WTC11 (cell line): ENCODE results near the gene PHACTR3. TPM values are rescaled to one million over a fixed set of nuclear protein-coding genes. Genes with fewer than 3 reads are reported as not detected.

Source experiments
- ATAC-seq: fragments of 200-7000 bp; cut with Tn5 transposase; 2 replicates; pipeline ENCODE4 v1.10.0; 2021; ENCODE audit warnings: mild to moderate bottlenecking, moderate library complexity
- CTCF ChIA-PET: fragments of 300-600 bp; sonication (Branson Sonifier 250); formaldehyde crosslinking; loops from one replicate; lab custom pipeline; 2021; ENCODE audit warnings: antibody characterized with exemption; lab: Charles Lee
- POLR2A ChIA-PET: fragments of 350-600 bp; sonication (Branson Sonifier 250); formaldehyde crosslinking; loops from one replicate; lab custom pipeline; 2021; ENCODE audit warnings: antibody characterized with exemption; lab: Charles Lee
- DNase-seq: peaks from one replicate; pipeline ENCODE4 v3.0.0; 2021; ENCODE audit warnings: low spot score
- H3K27ac Mint-ChIP-seq: 2 replicates; pipeline ENCODE4 v1.8.0; 2021; ENCODE audit warnings: mixed read lengths
- H3K27me3 Mint-ChIP-seq: 2 replicates; pipeline ENCODE4 v1.8.0; 2021; ENCODE audit warnings: low read depth, mild to moderate bottlenecking, moderate library complexity, mixed read lengths
- H3K36me3 Mint-ChIP-seq: 2 replicates; pipeline ENCODE4 v1.8.0; 2021; ENCODE audit warnings: mixed read lengths
- H3K4me1 Mint-ChIP-seq: 2 replicates; pipeline ENCODE4 v1.8.0; 2022; ENCODE audit warnings: mixed read lengths
- H3K4me3 Mint-ChIP-seq: 2 replicates; pipeline ENCODE4 v1.8.0; 2021; ENCODE audit warnings: mild to moderate bottlenecking, moderate library complexity, mixed read lengths
- H3K9me3 Mint-ChIP-seq: 2 replicates; pipeline ENCODE4 v1.8.0; 2021; ENCODE audit warnings: mixed read lengths
- ATF3 ChIP-seq: sonication (generic); formaldehyde crosslinking; conservative IDR thresholded peaks from 2 replicates; pipeline ENCODE4 v1.8.1; 2022; ENCODE audit warnings: mild to moderate bottlenecking, missing genetic modification reagents
- CBFB ChIP-seq: sonication (generic); formaldehyde crosslinking; IDR thresholded peaks from 2 replicates; pipeline ENCODE4 v1.8.1; 2022; ENCODE audit warnings: mild to moderate bottlenecking, low read depth, missing genetic modification reagents
- CREB1 ChIP-seq: sonication (generic); formaldehyde crosslinking; IDR thresholded peaks from 2 replicates; pipeline ENCODE4 v1.8.0; 2023; ENCODE audit warnings: mild to moderate bottlenecking, missing genetic modification reagents
- CREM ChIP-seq: sonication (generic); formaldehyde crosslinking; IDR thresholded peaks from 2 replicates; pipeline ENCODE4 v1.8.1; 2022; ENCODE audit warnings: mild to moderate bottlenecking, missing genetic modification reagents, moderate library complexity
- CTCF ChIP-seq: fragments of 200-600 bp; IDR thresholded peaks from 2 replicates; pipeline ENCODE4 v1.8.0; 2022; ENCODE audit warnings: antibody characterized with exemption
- E2F1 ChIP-seq: sonication (generic); formaldehyde crosslinking; IDR thresholded peaks from 2 replicates; pipeline ENCODE4 v1.8.0; 2022; ENCODE audit warnings: mild to moderate bottlenecking, missing genetic modification reagents
- ERG ChIP-seq: fragments of 250-450 bp; sonication (Bioruptor Pico); IDR thresholded peaks from 2 replicates; pipeline ENCODE4 v1.8.0; 2021; ENCODE audit warnings: mild to moderate bottlenecking
- HMGXB4 ChIP-seq: sonication (generic); formaldehyde crosslinking; IDR thresholded peaks from 2 replicates; pipeline ENCODE4 v1.8.1; 2023; ENCODE audit warnings: mild to moderate bottlenecking, moderate library complexity, missing genetic modification reagents
- MLX ChIP-seq: sonication (generic); formaldehyde crosslinking; IDR thresholded peaks from 2 replicates; pipeline ENCODE4 v1.8.1; 2023; ENCODE audit warnings: mild to moderate bottlenecking, missing genetic modification reagents, moderate library complexity
- NFYB ChIP-seq: sonication (generic); formaldehyde crosslinking; conservative IDR thresholded peaks from 2 replicates; pipeline ENCODE4 v1.8.0; 2022; ENCODE audit warnings: low read depth, missing genetic modification reagents
- PRDM15 ChIP-seq: sonication (generic); formaldehyde crosslinking; IDR thresholded peaks from 2 replicates; pipeline ENCODE4 v1.8.0; 2022; ENCODE audit warnings: missing genetic modification reagents
- PRRX2 ChIP-seq: fragments of 250-450 bp; sonication (Bioruptor Pico); IDR thresholded peaks from 2 replicates; pipeline ENCODE4 v1.8.0; 2021; ENCODE audit warnings: mild to moderate bottlenecking
- SMAD4 ChIP-seq: sonication (generic); formaldehyde crosslinking; IDR thresholded peaks from 2 replicates; pipeline ENCODE4 v1.8.0; 2022; ENCODE audit warnings: mild to moderate bottlenecking, missing genetic modification reagents
- SOX15 ChIP-seq: fragments of 250-450 bp; sonication (Bioruptor Pico); IDR thresholded peaks from 2 replicates; pipeline ENCODE4 v1.9.0; 2021; ENCODE audit warnings: mild to moderate bottlenecking
- ZNF232 ChIP-seq: sonication (generic); formaldehyde crosslinking; IDR thresholded peaks from 2 replicates; pipeline ENCODE4 v1.8.0; 2022; ENCODE audit warnings: mild to moderate bottlenecking, missing genetic modification reagents
- ZNF512 ChIP-seq: sonication (generic); formaldehyde crosslinking; IDR thresholded peaks from 2 replicates; pipeline ENCODE4 v1.8.1; 2022; ENCODE audit warnings: missing genetic modification reagents, borderline replicate concordance
- ZNF532 ChIP-seq: fragments of 250-450 bp; sonication (Bioruptor Pico); IDR thresholded peaks from 2 replicates; pipeline ENCODE4 v1.9.0; 2021; ENCODE audit warnings: mild to moderate bottlenecking, borderline replicate concordance
- ZNF671 ChIP-seq: fragments of 250-450 bp; sonication (Bioruptor Pico); IDR thresholded peaks from 2 replicates; pipeline ENCODE4 v1.8.0; 2021; ENCODE audit warnings: mild to moderate bottlenecking
- total RNA-seq: library from RNA; stranded (reverse); gene quantifications from 3 replicates; pipeline ENCODE4 v1.2.3, GENCODE V29; 2021

The PHACTR3 gene
- total RNA-seq, 1 experiment from 2014 or later, result 0.28 TPM

- CTCF ChIA-PET, result no interaction called here
- POLR2A ChIA-PET, result no interaction called here
- DNase-seq, result no peak
- Mint-ChIP-seq H3K4me3 (no peak overlapping the region), H3K9me3 (peaks cover 5% of the 10 kb centered on the region), H3K4me1 (no peaks in the 10 kb centered on the region), H3K27ac (no peak overlapping the region), H3K36me3 (no peaks in the 10 kb centered on the region), H3K27me3 (peaks cover 40% of the 10 kb centered on the region)
- TF ChIP-seq PRRX2 (CRISPR knock-in tag), result no peak
- no peak for TF ChIP-seq ERG (CRISPR knock-in tag)
- no peak for TF ChIP-seq ZNF532 (CRISPR knock-in tag)
- no peak for TF ChIP-seq HMGXB4
- TF ChIP-seq ATF3 (CRISPR knock-in tag), result no peak
- TF ChIP-seq ZNF512 (CRISPR knock-in tag), result no peak
- no peak for TF ChIP-seq CREM
- no peak for TF ChIP-seq SMAD4
- TF ChIP-seq ZNF232, result no peak
- no peak for TF ChIP-seq CBFB (CRISPR knock-in tag)
- no peak for TF ChIP-seq SOX15 (CRISPR knock-in tag)
- TF ChIP-seq E2F1 (CRISPR knock-in tag), result no peak
- ATAC-seq, result no peak
Measured at GRCh38 chr20:59728722-59729430, 124.5 kb downstream of the PHACTR3 start.

GRCh38 chr20:59729506-59729905 lies 125.2 kb downstream of the PHACTR3 start:
- no peaks in the 10 kb centered on the region for H3K36me3 Mint-ChIP-seq
- H3K9me3 Mint-ChIP-seq, result peaks cover 4% of the 10 kb centered on the region; the same call in 1 of the 2 replicates
- H3K27me3 Mint-ChIP-seq, result peaks cover 37% of the 10 kb centered on the region
- no peak overlapping the region for H3K27ac Mint-ChIP-seq
- ATAC-seq, result no peak
- POLR2A ChIA-PET, result no interaction called here
- CTCF ChIA-PET, result interaction anchor here (0.8 kb wide), 1 partner anchor 18 kb away, joined by 3 read pairs; no protein-coding TSS in a partner anchor
- H3K4me1 Mint-ChIP-seq, result no peaks in the 10 kb centered on the region
- no peak for DNase-seq
- no peak overlapping the region for H3K4me3 Mint-ChIP-seq
- TF ChIP-seq CREB1 (CRISPR knock-in tag) (no peak), MLX (CRISPR knock-in tag) (no peak), PRDM15 (CRISPR knock-in tag) (no peak), ZNF671 (CRISPR knock-in tag) (no peak), CTCF (no peak), NFYB (no peak)
